ENCODE data around the gene CNN3. TPM values are rescaled to one million over a fixed set of nuclear protein-coding genes. Genes with fewer than 3 reads are reported as not detected.

Gene CNN3
- total and polyA plus RNA-seq, 2 of the 4 experiments (the other 2 are of a cell fraction) = 249 to 552 TPM

DNA sequence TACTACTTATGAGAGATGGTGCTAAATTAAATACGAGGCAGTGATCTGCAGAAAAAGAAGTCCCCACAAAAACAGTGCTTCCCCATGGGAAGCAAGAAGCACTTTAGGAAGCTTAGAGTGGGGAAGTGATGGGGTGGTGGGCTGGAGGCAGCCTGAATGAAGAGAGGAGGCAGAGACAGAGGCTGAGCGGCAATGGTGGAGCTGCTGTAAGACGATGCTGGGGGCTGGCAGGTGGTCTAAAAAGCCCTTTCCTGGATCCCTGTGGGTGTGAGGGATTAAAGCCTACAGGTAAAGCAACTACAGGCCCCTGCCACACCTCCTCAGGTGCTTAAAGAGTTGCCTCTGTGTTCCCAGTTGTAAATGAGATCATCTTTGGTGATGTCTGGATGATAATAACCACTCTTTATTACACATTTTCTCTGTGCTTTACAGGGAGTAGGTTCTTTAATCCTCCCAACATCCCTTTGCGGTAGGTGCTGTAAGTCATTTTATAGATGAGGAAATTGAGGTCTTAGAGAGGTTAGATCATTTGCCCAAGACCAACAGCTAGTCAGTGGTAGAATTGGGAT is 39.2 kb downstream of the CNN3 start:
- intact Hi-C loops (cut with micrococcal nuclease) = no loop called here
- CTCF ChIA-PET = no interaction called here
- no peak overlapping the region for H3K4ac ChIP-seq (ENCODE audit: low read depth, low read length)
- ATAC-seq (ENCODE audit: low read depth) = no peak
- H3K27me3 ChIP-seq (ENCODE audit: control insufficient read depth, insufficient read depth, low read length) = no peaks in the 10 kb centered on the region
- H2AK5ac ChIP-seq (ENCODE audit: low read depth, low read length) = no peak overlapping the region
- H3K36me3 ChIP-seq (ENCODE audit: control insufficient read depth, insufficient read depth, low read length) = peaks cover 5% of the 10 kb centered on the region
- H3K27ac ChIP-seq (ENCODE audit: insufficient read depth, low read length) = no peak overlapping the region
- no peak overlapping the region for H3K4me2 ChIP-seq (ENCODE audit: low read depth, low read length)
- no TSS peak for BruUV-seq (replicated peaks)
- H3K4me3 ChIP-seq (ENCODE audit: insufficient read depth, low read depth, low read length) = no peak overlapping the region
- no peak overlapping the region for H3K18ac ChIP-seq (ENCODE audit: low read depth, low read length)
- H2BK15ac ChIP-seq (ENCODE audit: low read depth, low read length) = no peak overlapping the region
- H3K79me1 ChIP-seq (ENCODE audit: low read depth in 1 of 2, low read length in 2 of 2) = 0 out of 4 replicates have a peak, but pooled peaks cover 0 to 2% of the 10 kb centered on the region in 2 experiments
- no peak overlapping the region for H2BK20ac ChIP-seq (ENCODE audit: low read depth, low read length)
- no peak overlapping the region for H4K8ac ChIP-seq (ENCODE audit: low read depth in 2 of 2, low read length in 2 of 2)
- H2BK120ac ChIP-seq (ENCODE audit: low read depth, low read length) = no peak overlapping the region
- H2BK5ac ChIP-seq (ENCODE audit: low read depth, low read length, poor library complexity, severe bottlenecking) = no peak overlapping the region
- peaks cover 10% of the 10 kb centered on the region for H3K9me1 ChIP-seq (ENCODE audit: insufficient read depth, low read length)
- H2AFZ ChIP-seq (replicated peaks; ENCODE audit: low read length, poor library complexity) = no peak overlapping the region
- H3K56ac ChIP-seq (ENCODE audit: extremely low read depth, insufficient read depth, low read length) = no peak overlapping the region
- no peak overlapping the region for H3K9ac ChIP-seq (ENCODE audit: low read depth, low read length)
- H4K20me1 ChIP-seq (ENCODE audit: insufficient read depth, low read length) = no peaks in the 10 kb centered on the region
- POLR2A ChIA-PET (ENCODE audit: unreplicated experiment) = no interaction called here
- no peak for DNase-seq
- TF ChIP-seq FOS (IDR thresholded peaks at IDR 0.05; ENCODE audit: low read depth, low read length) = no peak
- no peak overlapping the region for H4K91ac ChIP-seq (ENCODE audit: insufficient read depth, low read depth, low read length)
- H2AK9ac ChIP-seq (replicated peaks; ENCODE audit: low read depth, low read length, poor library complexity) = no peak overlapping the region
- no peaks in the 10 kb centered on the region for H3K9me3 ChIP-seq (ENCODE audit: control insufficient read depth, insufficient read depth, low read length)
- in situ Hi-C loops (cut with MboI; ENCODE audit: low sequenced_read_pairs) = no loop called here
- H3K4me1 ChIP-seq (ENCODE audit: control insufficient read depth, insufficient read depth, low read length) = peaks cover 8% of the 10 kb centered on the region
- no CpG with 5 or more reads among the region's 4 CpGs for WGBS, 2 experiments (ENCODE audit: extremely low coverage in 2 of 2, insufficient read length in 1 of 2)
- dilution Hi-C loops (cut with HindIII; ENCODE audit: low sequenced_read_pairs, unreplicated experiment) = no loop called here
- no peak overlapping the region for H4K5ac ChIP-seq (ENCODE audit: low read depth, low read length)
- no peak overlapping the region for H3K14ac ChIP-seq (replicated peaks; ENCODE audit: low read depth, low read length)
- no peak overlapping the region for H3K23ac ChIP-seq (ENCODE audit: low read depth, low read length)

Data from IMR-90 (cell line).